Stimulated activated naive CD4-positive, alpha-beta T cell (primary cell): ENCODE data around the gene OR13C8.
"Not testable (repeated sequence)": the region's sequence is repeated elsewhere in the genome, so short reads cannot be mapped to it uniquely, and the experiment has no call there.

ENCODE experiments used
- DNase-seq, 6 experiments: peaks; one replicate each; lab custom pipeline; 2025; lab: John Stamatoyannopoulos, UW

The OR13C8 gene, protein sequence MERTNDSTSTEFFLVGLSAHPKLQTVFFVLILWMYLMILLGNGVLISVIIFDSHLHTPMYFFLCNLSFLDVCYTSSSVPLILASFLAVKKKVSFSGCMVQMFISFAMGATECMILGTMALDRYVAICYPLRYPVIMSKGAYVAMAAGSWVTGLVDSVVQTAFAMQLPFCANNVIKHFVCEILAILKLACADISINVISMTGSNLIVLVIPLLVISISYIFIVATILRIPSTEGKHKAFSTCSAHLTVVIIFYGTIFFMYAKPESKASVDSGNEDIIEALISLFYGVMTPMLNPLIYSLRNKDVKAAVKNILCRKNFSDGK

GRCh38 chr9:104568868-104569267 is at the start of gene OR13C8:
TSS of gene OR13C8 (plus strand) at chr9:104569168. CDS start at chr9:104569168, 0 bp downstream.
- DNase-seq = no peak

DNA sequence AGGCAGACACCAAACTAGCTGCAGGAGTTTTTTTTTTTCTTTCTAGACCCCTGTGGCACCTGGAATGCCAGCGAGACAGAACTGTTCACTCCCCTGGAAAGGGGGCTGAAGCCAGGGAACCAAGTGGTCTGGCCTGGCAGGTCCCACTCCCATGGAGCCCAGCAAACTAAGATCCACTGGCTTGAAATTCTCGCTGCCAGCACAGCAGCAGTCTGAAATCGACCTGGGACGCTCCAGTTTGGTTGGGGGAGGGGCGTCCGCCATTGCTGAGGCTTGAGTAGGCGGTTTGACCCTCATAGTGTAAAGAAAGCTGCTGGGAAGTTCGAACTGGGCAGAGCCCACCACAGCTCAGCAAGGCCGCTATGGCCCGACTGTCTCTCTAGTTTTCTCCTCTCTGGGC is 48.7 kb upstream of the OR13C8 start:
- not testable (repeated sequence) for DNase-seq

- DNase-seq = no peak
Observed at GRCh38 chr9:104527109-104527508, 41.9 kb upstream of the OR13C8 start, which contains the start of gene OR13C4. TSS of gene OR13C4 (minus strand) at chr9:104527209. CDS start at chr9:104527209, 0 bp downstream.

DNA sequence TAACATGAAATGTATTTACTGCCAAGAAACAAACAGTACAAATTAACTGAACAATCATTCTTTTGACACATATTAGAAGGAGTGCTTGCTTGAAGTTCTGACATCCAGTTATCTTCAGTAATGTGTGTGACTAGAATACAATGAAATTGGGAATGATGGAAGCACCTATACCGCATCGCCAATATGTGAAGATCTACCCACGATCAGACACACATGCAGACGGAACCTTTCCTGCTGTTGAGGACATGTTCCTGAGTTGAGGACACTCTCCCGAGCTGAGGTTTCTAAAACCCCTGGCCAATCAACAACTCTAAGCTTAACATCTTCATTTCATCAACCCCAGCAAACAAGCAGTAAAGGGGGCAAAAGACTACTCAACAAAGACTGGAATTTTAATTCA is 32.2 kb upstream of the OR13C8 start, which contains the start of gene OR13C3:
TSS of gene OR13C3 (minus strand) at position 101 of the 400 bp plus-strand sequence. CDS start 133 bp downstream, outside the sequence.
- DNase-seq = no peak

DNA sequence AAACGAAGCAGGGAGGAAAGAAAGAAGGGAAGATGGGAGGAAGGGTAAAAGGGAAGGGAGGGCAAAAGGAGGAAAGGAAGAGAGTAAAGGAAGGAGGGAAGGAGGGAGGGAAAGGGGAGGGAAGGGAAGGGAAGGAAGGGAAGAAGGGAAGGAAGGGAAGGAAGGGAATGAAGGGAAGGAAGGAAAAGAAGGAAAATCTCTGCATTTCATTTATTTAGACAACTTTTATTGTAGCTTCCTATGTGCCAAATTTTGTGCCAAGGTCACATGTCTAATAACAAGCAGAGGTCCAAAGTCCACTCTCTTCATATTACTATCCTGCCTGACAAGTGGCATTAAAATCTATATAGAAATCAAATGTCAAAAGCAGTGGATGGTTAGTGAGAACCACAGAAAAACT is 29.7 kb upstream of the OR13C8 start:
- DNase-seq = no peak

GRCh38 chr9:104544644-104545043 is 24.3 kb upstream of the OR13C8 start:
- DNase-seq = no peak

GRCh38 chr9:104553261-104553660 is 15.7 kb upstream of the OR13C8 start:
- no peak for DNase-seq

DNA sequence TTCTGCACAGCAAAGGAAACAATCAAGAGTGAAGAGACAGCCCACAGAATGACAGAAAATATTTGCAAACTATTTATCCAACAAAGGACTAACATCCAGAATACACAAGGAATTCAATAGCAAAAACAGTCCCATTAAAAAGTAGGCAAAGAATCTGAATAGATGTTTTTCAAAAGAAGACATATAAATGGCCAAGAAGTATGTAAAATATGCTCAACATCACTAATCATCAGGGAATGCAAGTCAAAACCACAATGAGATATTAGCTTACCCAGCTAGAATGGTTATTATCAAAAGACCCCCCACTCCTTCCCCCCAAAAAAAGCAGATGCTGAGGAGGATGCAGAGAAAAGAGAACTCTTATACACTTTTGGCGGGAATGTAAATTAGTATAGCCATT is 13.4 kb upstream of the OR13C8 start:
- no peak for DNase-seq

DNA sequence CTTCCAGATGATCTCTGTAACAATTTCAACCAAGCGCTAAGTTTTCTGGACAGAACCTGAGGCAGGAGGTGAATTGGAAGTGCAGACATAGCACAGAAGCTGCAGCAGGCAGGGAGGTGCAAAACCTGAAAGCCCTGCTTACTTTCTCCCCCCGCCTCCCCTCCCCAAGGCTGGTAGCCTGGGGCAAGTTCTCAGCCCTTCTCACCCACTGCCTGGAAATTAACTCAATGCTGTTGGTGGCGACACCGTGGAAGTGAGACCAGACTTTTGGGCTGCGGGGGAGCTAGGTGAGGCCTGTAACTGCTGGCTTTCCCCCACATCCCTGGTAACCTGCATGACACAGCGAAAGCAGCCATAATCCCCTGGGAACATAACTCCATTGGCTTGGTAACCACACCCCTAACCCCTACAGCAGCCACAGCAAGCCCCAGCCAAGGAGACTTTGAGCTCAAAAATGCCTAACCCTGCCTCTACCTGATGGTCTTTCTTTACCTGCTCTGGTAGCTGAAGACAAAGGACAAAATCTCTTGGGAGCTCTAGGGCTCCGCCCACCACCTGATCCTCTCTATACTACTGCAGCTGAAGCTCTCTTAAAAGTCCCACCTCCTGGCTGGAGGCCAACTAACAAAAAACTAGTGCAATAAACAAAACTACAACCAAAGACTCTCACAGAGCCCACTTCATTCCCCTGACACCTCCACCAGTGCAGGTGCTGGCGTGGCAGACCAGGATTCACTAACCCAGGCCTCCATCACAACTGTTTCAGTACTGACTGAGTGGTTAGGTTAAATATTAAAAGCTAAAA is 11.9 kb upstream of the OR13C8 start:
- DNase-seq = no peak

DNA sequence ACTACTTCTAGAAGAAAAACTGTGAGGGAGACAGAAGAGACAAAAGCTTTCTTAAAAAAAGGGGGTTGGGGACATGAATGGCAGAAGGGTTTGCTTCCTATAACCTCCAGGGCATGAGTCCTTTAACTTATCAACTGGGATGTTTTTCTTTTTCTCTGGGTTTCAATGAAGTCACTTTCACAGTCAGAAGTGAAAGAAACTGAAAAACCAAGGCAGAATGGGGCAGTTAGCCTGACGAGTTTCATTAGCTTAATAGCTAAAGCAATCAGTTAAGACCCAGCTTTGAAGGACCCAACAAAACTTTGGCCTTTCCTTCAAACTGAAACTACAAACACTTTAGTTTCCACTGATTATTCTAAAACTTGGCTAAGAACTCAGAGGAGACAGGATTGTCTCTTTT is 4.6 kb upstream of the OR13C8 start:
- DNase-seq = no peak

- no peak for DNase-seq
Observed at GRCh38 chr9:104572612-104573011, 3.6 kb downstream of the OR13C8 start.

DNA sequence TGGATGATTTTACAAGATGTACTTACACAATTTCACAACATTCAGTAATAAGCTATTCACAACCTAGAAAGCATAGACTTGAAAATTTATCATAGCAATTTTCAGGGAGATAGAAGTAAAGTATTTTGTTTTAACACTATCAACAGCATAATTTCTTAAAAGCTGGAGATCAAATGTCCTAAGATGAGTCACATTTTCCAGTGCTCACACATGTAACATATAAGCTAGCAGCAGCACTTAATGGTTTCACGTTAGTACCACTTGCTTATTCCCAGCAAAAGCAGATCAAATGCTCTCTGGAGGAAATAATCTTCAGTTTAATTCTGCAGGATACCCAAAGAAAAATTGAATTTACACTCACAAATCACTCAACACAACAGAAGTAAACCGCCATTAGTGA is 6.5 kb downstream of the OR13C8 start:
- no peak for DNase-seq

- no peak for DNase-seq
Observed at GRCh38 chr9:104577263-104577662, 8.3 kb downstream of the OR13C8 start.

GRCh38 chr9:104580562-104580961 is 11.6 kb downstream of the OR13C8 start:
- no peak for DNase-seq

GRCh38 chr9:104586496-104587180 is 17.7 kb downstream of the OR13C8 start:
- no peak for DNase-seq

DNA sequence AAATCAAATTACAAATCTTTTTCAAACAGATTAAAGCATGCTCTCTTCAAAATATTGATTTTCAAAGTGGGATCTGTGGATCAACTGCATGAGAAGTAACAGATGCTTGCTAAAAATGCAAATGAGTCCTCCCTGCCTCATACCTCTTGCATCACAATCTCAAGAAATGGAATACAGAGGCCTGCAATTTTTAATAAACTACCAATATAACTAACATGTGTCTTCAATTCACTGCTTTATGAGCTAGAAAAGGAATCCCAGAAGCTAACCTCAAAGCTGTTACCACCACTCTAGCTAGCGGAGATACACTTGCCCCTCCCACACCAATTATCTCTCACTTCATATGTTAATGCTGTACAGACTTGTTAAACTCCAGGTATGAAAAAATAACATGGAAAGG is 20.7 kb downstream of the OR13C8 start:
- no peak for DNase-seq

GRCh38 chr9:104598749-104599148 is 29.8 kb downstream of the OR13C8 start:
- not testable (repeated sequence) for DNase-seq

DNA sequence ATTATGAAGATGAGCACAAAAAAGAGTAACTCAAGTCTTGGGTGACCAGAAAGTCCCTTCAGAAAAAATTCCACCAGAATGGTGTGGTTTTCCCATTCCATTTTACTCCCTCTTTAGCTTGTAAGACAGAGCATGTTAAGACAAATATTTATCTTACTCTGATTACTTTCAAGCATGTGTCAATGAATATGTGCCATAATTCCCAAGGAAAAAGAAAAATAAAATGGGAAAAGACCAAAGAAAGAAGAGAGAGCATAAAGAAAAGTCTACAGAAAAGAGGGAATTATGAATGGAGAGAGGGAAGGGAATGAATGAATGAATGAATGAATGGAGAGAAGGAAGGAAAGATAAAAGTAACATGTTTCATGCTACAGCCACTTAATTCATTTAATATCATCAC is 30.3 kb downstream of the OR13C8 start, which contains the start of gene OR13C5:
TSS of gene OR13C5 (minus strand) at position 101 of the 400 bp plus-strand sequence. CDS start at position 101, 0 bp downstream.
- not testable (repeated sequence) for DNase-seq

- DNase-seq = no peak
Observed at GRCh38 chr9:104604801-104605200, 35.8 kb downstream of the OR13C8 start.

DNA sequence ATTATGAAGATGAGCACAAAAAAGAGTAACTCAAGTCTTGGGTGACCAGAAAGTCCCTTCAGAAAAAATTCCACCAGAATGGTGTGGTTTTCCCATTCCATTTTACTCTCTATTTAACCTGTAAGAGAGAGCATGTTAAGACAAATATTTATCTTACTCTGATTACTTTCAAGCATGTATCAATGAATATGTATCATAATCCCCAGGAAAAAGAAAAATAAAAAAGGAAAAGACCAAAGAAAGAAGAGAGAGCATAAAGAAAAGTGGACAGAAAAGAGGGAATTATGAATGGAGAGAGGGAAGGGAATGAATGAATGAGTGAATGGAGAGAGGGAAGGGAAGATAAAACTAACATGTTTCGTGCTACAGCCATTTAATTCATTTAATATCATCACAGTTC is 36.6 kb downstream of the OR13C8 start, which contains the start of gene OR13C2:
TSS of gene OR13C2 (minus strand) at position 101 of the 400 bp plus-strand sequence. CDS start at position 101, 0 bp downstream.
- DNase-seq = not testable (repeated sequence)

DNA sequence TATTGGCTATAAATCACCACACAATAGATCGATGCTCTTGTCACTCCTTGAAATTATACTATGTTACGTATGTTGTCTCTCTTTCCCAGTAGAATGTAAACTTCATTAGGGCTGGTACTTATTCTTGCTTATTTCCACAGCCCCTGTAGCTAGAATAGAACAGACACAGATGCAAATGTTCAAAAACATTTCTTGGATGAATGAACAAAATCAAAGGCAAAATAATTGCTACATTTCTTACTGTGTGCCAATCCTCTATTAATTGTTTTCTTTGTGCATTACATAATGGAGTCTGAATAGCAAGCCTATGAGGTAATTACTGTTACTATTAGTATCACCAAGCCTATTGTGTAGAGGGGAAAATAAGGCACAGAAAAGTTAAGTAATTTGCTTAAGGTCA is 37.2 kb downstream of the OR13C8 start:
- DNase-seq = no peak

DNA sequence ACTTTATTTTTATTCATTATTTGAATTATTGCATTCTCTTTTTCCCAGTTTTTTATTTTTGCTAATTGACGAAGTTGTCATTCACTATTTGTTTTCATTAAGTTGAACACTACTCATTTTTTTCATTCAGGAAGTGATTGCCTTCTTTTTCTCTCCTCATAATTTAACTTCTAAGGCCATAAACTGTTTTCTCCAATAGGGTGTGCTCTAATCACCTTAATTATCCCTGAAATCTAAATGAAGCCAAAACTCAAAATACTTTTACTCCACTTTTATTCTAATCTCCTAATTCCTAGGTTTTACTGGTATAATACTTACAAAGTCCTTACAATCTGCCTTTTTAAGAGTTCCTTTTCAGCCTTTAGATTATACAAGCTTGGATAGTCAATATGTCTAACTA is 39.4 kb downstream of the OR13C8 start:
- DNase-seq = no peak
